GM19468 (cell line): Measurements from ENCODE around the gene SOWAHD.
"Not testable (repeated sequence)": the region's sequence is repeated elsewhere in the genome, so short reads cannot be mapped to it uniquely, and the experiment has no call there.

Source experiments
- ATAC-seq: cut with Tn5 transposase; IDR thresholded peaks from one replicate; pipeline ENCODE4 v1.9.1; 2021; ENCODE audit warnings: mild to moderate bottlenecking, moderate library complexity, moderate number of reproducible peaks; ENCODE audit not compliant: unreplicated experiment; ENCODE audit errors: extremely low read depth

SOWAHD gene

GRCh38 chrX:119756926-119757635 is 1.3 kb upstream of the SOWAHD start:
- no peak for ATAC-seq

GRCh38 chrX:119757646-119757978 is 776 bp upstream of the SOWAHD start:
- ATAC-seq = no peak

- no peak for ATAC-seq
Measured at GRCh38 chrX:119758731-119759247, 401 bp downstream of the SOWAHD start.

GRCh38 chrX:119759248-119759766 is 919 bp downstream of the SOWAHD start:
- no peak for ATAC-seq

GRCh38 chrX:119760026-119760877 is 1.9 kb downstream of the SOWAHD start:
- ATAC-seq = no peak

GRCh38 chrX:119762718-119763117 is 4.3 kb downstream of the SOWAHD start:
- no peak for ATAC-seq

GRCh38 chrX:119763181-119763580 is 4.8 kb downstream of the SOWAHD start:
- no peak for ATAC-seq

- no peak for ATAC-seq
Measured at GRCh38 chrX:119763836-119764387, 5.5 kb downstream of the SOWAHD start.

GRCh38 chrX:119768436-119768835 is 10.0 kb downstream of the SOWAHD start:
- not testable (repeated sequence) for ATAC-seq

GRCh38 chrX:119769388-119769787 is 11.0 kb downstream of the SOWAHD start:
- not testable (repeated sequence) for ATAC-seq

- ATAC-seq = no peak
Measured at GRCh38 chrX:119775517-119776238, 17.3 kb downstream of the SOWAHD start.

GRCh38 chrX:119778829-119779228 is 20.4 kb downstream of the SOWAHD start:
- no peak for ATAC-seq

GRCh38 chrX:119783026-119783425 is 24.6 kb downstream of the SOWAHD start:
- no peak for ATAC-seq

GRCh38 chrX:119784747-119785446 is 26.5 kb downstream of the SOWAHD start:
- ATAC-seq = no peak

GRCh38 chrX:119790977-119791436 is 32.6 kb downstream of the SOWAHD start:
- ATAC-seq = no peak

- ATAC-seq = peak; percentile 66
Measured at GRCh38 chrX:119791437-119792231, 33.2 kb downstream of the SOWAHD start, which contains the start of gene RPL39. Gene RPL39, minus strand, starts transcription at chrX:119791630. Its CDS starts 54 bp downstream, at chrX:119791576.

- ATAC-seq = no peak
Measured at GRCh38 chrX:119801253-119802221, 43.1 kb downstream of the SOWAHD start.
